AG10803 (cell line): ENCODE results near the gene FMN2.
A peak's percentile ranks its signal among the peaks of the same experiment; 100 is the strongest.

Experiments
- DNase-seq: peaks from one replicate; pipeline ENCODE4 v3.0.0; 2010; ENCODE audit warnings: low read depth
- H3K4me3 ChIP-seq: 2 replicates; pipeline ENCODE4 v1.5.1; 2011; ENCODE audit warnings: mild to moderate bottlenecking, low read length, control low read depth
- CTCF ChIP-seq: conservative IDR thresholded peaks from 2 replicates; pipeline ENCODE4 v1.5.1; 2011; ENCODE audit warnings: mild to moderate bottlenecking, low read length, control low read depth, inconsistent platforms

The FMN2 gene

GRCh38 chr1:240068961-240069360 is 22.7 kb upstream of the FMN2 start:
- H3K4me3 ChIP-seq, result no peak overlapping the region
- no peak for TF ChIP-seq CTCF
- DNase-seq, result no peak

GRCh38 chr1:240070188-240070587 is 21.5 kb upstream of the FMN2 start:
- H3K4me3 ChIP-seq, result no peak overlapping the region
- DNase-seq, result peak; percentile 7
- no peak for TF ChIP-seq CTCF

GRCh38 chr1:240073097-240073496 is 18.6 kb upstream of the FMN2 start:
- peak; percentile 8 for DNase-seq
- no peak for TF ChIP-seq CTCF
- H3K4me3 ChIP-seq, result no peak overlapping the region

GRCh38 chr1:240074422-240074821 is 17.3 kb upstream of the FMN2 start:
- no peak overlapping the region for H3K4me3 ChIP-seq
- TF ChIP-seq CTCF, result no peak
- DNase-seq, result peak; percentile 13

GRCh38 chr1:240074908-240075307 is 16.8 kb upstream of the FMN2 start:
- TF ChIP-seq CTCF, result no peak
- no peak for DNase-seq
- no peak overlapping the region for H3K4me3 ChIP-seq

- DNase-seq, result no peak
- no peak for TF ChIP-seq CTCF
- no peak overlapping the region for H3K4me3 ChIP-seq
Observed at GRCh38 chr1:240084337-240084736, 7.3 kb upstream of the FMN2 start.

GRCh38 chr1:240084749-240085148 is 6.9 kb upstream of the FMN2 start:
- H3K4me3 ChIP-seq, result no peak overlapping the region
- TF ChIP-seq CTCF, result no peak
- no peak for DNase-seq
